GM21447 (cell line): Measurements from ENCODE around the gene CPA2.
"Not testable (repeated sequence)": the region's sequence is repeated elsewhere in the genome, so short reads cannot be mapped to it uniquely, and the experiment has no call there.

Experiments used
- ATAC-seq: cut with Tn5 transposase; IDR thresholded peaks from one replicate; pipeline ENCODE4 v1.9.1; 2021; ENCODE audit not compliant: unreplicated experiment

Gene CPA2

GRCh38 chr7:130249626-130250025 is 17.0 kb upstream of the CPA2 start:
- not testable (repeated sequence) for ATAC-seq

DNA sequence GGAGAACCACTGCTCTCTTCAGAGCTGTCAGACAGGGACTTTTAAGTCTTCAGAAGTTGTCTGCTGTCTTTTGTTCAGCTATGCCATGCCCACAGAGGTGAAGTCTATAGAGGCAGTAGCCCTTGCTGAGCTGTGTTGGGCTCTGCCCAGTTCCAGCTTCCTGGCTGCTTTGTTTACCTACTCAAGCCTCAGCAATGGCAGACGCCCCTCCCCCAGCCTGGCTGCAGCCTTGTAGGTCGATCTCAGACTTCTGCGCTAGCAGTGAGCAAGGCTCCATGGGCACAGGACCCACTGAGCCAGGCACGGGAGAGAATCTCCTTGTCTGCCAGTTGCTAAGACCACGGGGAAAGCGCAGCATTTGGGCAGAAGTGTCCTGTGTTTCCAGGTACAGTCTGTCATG is 12.1 kb upstream of the CPA2 start:
- ATAC-seq = no peak

DNA sequence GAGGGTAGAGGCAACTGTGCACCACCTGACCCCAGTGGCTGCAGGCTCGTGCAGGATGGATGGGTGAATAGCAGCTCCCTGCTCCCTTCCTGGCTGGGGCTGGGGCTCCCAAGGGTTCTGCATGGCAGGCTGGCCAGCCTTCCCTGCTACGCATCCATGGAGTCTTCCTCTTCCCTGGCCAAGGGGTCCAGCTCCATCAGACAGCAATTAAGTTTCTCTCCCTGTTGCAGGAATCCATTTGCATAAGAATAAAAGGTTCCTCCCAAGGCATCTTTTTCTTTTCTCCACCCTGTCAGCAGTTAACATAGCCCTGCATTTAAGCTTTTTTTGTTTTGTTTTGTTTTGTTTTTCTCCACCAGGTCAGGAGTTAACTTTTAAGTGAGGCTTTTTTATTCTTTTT is 10.0 kb upstream of the CPA2 start:
- ATAC-seq = no peak

DNA sequence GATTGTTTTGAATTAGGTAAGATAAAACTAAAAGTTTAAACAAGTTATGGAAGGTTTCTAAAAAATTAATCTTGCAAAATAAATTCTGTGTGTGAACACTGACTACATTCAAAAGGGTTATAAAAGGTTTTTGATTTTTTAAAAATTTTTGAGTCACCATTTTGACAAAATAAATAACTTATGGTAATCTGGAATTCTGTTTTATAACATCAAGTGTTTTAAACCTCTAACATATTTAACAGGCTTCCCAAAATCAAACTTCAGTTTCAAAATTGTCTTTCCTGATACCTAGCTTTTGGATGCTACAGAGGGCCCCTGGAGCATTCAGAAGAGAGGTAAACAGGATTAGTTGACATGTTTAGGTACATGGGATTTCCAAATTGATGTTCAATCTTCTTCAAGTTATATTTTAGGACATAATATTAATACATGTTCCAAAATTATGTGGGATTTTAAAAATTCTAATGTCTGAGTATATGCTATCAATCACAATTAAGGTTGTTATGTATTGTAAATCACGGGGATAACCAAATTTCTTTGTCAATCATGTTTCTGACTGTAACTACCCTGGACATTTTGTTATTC is 8.1 kb upstream of the CPA2 start:
- no peak for ATAC-seq

DNA sequence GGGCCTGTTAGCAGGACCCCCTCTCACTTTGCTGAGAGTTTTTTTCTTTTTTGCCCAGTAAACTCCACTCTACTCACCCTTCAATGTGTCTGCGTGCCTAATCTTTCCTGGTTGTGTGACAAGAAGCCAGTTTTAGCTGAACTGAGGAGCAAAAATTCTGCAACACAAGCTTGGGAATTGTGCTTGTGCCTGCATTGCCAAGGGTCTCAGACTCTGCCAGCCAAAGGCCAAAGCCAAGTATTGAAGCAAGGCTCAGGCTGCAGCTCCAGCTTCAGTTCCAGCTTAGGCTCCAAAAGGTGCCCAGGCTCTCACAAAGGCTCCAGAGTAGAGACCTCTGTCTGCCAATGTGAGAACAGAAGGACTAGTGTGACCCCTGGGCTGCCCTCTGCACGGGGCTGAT is 4.2 kb upstream of the CPA2 start:
- ATAC-seq = no peak

GRCh38 chr7:130263130-130263529 is 3.5 kb upstream of the CPA2 start:
- ATAC-seq = no peak

GRCh38 chr7:130266961-130267321 is 278 bp downstream of the CPA2 start:
- no peak for ATAC-seq

DNA sequence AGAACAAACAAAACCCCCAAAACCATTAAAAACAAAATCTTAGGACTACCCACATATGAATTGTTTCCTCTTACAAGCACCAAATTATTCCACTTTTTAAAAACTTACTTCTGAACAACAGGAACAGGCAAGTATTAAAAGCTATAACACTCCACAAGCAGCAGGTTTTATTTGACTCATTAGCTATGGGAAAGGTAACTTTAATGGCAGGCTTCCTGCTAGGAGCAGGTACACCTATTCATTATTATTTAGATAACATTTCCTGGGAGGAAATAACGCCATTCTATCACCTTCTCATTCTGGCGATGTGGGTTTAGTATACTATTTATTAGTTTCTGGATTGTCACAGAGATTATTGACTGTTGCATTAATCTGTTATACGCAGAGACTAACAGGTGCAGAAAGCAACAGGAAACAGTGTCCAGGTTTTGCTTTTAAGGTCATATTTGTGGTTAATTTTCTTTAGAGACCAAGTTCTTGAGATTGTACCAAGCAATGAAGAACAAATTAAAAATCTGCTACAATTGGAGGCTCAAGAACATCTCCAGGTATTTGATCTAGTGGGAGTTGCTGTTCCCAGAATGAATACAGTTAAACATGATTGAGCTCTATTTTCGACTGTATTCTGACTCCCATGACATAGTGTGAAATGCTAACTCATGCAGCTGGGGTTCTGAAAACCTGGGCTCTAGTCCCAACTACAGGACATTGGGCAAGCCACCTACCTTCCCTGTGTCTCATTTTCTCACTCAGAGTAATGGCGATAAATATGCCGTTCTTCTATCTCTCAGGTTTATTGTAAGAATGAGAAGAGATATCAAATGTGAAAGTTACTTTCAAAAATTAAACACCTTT is 2.0 kb downstream of the CPA2 start:
- ATAC-seq = no peak

GRCh38 chr7:130269318-130269694 is 2.6 kb downstream of the CPA2 start:
- ATAC-seq = no peak

DNA sequence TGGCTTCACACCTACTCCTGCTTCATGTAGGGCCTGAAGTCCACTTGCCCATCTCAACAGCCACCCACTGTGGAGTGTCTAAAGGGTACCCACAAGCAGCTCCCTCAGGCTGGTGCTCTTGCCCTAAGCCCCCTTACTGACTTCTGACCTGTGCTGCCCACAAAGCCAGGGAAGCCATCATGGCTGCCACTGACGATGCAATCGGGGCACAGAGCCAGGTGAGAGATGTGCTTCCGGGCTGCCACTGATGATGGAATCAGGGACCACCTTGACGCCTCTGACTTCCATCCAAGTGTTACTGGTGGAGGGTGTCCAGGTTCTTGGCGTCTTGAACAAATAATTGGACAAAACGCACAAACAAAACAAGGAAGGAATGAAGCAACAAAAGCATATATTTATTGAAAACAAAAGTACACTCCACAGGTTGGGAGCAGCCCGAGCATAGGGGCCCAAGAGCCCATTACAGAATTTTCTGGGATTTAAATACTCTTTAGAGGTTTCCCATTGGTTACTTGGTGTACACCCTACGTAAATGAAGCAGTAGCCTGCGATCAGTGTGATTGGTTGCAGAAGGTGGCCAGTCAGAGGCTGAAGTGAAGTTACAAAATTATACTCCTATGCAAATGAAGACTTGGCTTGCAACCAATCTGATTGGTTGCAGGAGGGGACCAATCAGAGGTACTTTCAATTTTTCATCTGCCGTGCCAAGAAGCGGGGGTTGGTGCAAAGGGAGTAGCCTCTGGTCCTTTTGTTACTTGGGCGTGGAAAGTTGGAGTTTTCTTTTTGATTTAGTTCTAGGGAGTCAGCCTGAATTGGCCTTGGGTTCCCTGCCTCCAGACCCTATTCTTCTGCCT is 4.5 kb downstream of the CPA2 start:
- no peak for ATAC-seq

DNA sequence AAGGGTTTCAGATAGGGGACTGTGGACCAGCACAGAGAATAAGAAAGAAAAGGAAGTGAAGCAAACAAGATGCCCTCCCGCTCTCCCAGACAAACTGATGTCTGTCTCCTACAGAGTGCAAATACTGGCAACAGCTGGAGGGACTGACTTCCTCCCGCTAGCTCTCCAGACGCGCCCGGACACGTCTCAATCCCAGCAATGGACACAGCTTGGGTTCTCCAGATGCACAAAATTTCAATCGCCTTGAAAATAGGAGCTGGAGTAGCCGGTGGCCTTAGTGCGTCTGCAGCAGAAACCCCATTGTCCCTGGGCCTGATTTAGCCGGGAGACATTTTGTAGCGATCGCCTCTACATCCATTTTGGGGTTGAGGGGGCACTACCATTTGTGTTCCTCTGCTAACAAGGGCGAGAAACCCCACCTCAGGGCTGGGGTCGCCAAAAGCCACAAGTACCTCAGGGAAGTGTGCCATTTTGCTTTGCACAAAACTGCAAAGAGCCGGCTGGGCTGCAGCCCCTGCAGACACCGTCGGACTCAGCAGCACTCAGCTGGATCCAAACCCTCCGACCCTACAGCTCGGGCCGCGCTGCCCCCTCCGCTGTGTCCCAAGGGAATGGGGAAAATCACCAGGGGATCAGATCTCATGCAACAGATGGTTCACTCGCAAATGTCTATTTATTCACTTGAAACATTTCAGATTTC is 5.9 kb downstream of the CPA2 start:
- no peak for ATAC-seq

DNA sequence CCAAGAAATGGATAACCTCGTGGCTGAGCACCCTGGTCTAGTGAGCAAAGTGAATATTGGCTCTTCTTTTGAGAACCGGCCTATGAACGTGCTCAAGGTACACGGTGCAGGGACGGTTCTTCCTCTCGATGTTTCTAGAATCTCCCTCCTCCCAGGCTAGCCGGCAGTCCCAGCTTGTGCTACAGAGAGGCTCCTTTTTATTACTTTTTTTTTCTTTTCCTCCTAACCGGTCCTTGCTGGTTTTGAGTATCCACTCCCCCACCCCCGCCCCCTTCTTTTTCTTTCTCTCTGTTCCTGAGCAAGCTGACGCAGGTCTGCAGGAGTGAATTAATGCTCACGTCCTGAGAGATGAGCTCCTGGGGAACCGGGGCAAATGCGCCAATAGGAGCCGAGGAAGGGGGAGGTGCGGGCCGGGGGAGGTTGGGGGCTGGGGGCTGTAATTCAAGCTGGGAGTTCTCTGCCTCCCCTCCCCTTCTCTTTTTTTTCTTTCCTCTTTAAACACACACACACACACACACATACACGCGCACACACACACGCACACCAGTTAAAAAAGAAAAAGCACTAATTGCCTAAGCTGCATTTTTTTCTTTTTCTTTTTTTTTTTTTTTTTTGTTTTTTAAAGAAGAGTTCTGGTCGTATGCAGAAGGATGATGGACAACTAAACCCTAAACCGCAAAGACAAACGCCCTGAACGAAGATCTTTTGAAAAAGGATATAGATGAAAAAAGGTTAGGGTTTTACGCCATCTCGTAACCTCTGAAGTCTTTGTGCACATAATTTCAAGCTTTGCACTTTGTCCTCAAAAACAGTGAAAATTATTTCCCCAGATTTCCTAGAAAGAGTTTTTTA is 6.6 kb downstream of the CPA2 start:
- ATAC-seq = no peak

DNA sequence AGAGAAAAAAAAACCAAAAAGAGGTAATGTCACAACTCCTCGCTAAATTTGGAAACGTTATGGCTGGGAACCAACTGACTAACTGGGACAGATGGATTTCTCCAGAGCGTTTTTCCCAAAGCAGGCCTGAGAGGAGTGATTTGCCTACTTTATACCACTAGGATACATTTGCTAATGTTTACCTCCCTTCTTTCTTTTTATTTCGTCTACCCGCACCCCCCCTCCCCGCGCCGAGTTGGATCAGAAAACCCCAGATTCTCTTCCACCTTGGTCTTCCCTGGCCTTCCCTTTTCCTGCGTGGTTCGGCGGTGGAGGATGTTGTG is 7.2 kb downstream of the CPA2 start:
- no peak for ATAC-seq

DNA sequence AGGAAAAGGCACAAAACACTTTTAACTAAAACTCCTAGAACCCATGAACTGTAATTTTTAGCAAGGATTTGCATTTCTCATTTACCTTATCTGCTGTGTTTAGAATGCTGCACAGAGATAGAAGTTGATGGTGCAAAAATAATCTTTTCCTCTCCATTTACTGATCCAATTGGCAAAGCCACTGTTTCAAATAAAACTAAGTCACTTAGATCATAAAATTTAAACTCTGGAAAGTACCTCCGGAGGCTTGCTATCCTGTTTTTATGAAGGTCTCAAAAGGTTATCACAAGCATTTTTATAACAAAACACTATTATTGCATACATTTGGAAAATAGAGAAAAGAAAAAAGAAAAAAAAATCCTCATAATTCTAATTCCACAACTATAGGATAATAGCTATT is 7.6 kb downstream of the CPA2 start:
- no peak for ATAC-seq

DNA sequence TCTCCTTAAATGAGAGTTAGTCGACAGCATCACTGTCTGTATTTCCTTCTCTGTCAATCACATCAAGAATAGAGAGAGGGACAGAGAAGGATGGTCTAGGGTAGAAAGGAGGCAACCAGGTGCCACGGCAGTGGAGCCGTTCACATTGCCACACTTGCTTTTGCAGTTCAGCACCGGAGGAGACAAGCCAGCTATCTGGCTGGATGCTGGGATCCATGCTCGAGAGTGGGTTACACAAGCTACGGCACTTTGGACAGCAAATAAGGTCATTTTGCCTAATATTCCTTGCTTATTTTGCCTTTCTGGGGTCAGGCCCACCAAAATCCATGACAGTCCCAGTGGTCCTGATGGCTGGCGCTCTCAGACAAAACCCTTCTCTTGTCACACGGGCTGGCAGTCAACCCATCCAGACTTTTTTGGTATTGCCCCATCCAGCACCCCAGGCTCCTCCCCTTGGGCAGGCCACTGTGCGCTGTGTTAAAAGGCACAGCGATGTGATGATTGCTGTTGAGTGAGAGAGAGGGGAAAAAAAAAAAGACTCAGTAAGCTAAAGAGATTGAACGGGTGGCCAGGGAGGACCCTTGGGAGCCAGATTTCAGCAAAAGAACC is 8.4 kb downstream of the CPA2 start:
- no peak for ATAC-seq

DNA sequence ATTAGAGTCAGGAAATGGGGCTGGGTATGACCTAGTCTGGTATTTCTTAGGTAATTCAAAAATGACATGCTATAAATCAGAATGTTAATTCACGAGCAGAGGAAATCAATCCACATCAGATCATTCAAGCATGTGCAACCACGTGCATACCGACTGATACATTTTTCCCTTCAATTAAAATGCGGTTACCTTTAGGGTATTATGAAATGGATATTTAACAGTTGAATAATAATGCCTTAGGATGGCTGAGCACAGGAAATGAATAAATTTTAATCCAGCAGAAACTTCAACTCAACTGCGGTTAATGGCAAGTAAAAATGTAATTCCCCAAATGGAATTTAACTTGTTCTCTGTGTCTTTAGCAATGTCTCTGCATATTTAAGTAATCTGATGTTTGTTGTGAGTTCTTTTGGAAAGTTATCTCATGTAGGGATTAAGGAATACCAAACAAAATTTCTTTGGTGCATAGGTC is 9.2 kb downstream of the CPA2 start:
- no peak for ATAC-seq

DNA sequence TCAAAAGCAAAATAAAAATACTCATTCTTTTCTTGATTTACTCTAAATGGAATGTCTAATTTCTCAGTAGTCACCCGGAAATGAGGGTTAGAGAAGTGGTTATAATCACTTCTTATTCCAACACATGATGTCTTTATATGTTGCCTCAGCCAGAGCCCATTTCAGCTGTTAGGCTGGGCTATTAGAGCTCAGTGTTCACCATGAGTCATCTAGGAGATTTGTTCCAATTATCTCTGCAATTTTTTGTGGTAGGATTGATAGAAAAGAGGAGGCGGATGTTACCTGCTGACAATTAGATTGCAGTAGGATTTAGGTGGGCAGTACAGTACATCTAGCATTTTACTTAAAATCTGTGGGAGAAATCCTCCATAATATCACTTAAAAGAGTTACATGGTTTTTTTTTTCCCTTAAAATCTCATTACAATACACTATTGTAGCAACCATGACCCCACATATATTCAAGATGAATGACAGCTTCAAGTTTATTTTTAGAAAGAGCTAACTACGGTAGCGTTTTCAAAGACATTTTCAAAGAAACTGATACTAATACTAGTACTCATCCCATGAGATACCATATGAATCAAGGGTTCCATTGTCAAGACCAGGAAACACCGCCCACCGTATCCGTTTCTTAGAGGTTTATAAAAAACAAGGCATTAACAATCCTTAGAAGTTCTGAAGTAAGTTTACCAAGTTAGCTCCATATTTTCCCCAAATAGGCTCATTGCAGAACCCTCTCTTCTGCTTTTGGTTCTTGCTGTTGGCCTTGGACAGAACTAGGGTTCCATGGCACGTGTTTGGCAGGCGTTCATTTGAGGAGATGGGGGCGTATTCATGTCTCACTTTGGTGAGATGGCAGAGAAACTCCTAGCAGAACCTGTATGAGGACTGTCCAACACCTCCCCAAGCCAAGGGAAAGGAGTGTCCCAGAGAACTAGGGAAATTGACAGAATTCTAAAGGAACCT is 10.4 kb downstream of the CPA2 start:
- no peak for ATAC-seq

DNA sequence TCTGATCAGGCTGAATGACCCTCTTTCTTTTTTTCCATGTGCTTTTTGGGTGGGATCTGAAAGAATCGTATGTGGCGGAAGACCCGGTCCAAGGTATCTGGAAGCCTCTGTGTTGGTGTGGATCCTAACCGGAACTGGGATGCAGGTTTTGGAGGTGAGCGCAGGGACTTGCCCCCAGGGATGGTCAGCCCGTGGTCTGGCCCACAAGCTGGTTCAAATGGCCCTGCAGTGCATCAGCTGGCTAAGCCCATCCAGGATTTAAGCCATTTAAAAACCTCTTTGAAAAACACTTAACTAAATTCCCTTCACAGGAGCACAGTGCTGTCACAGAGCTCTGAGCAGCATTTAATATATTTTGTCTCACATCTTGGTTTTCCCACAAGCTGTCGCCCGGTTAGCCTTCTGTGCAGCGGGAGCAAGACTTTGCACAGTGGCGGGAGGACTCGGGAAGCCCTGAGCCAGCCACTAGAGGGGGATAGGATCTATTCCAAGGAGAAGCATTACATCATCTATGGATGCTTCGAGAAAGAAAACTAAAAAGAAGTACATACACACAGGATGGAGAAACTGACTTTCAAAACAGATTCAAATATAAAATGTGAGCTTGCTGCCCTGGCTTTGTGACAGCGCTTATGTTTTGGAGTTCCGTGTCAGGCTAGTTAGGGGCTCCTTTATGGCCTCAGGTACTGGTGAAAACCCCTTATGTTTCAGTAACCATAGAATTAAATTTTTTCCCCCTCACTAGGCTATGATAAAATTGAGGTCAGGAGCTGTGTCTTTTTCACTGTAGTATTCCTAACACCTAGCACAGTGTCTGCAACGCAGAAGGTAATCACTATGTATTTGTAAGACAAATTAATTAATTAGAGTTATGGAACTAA is 11.3 kb downstream of the CPA2 start:
- ATAC-seq = no peak
